Colonic mucosa (tissue), 4 donors: ENCODE results near the gene ARID3A. TPM values are rescaled to one million over a fixed set of nuclear protein-coding genes. Genes with fewer than 3 reads are reported as not detected.

Source experiments
- DNase-seq: peaks from one replicate; pipeline ENCODE4 v3.0.0-alpha.2; 2020
- H3K27ac ChIP-seq: fragments of 200-600 bp; one replicate; pipeline ENCODE4 v1.8.0; 2021
- H3K27me3 ChIP-seq: fragments of 200-600 bp; one replicate; pipeline ENCODE4 v1.8.0; 2021
- H3K36me3 ChIP-seq: fragments of 200-600 bp; one replicate; pipeline ENCODE4 v1.8.0; 2021
- H3K4me1 ChIP-seq: fragments of 200-600 bp; one replicate; pipeline ENCODE4 v1.8.0; 2021; ENCODE audit warnings: mild to moderate bottlenecking
- H3K4me3 ChIP-seq: fragments of 200-600 bp; one replicate; pipeline ENCODE4 v1.8.0; 2021
- H3K9ac ChIP-seq, 2 donors: one replicate each; pipeline ENCODE4 v1.7.0; 2013; ENCODE audit warnings: control low read depth in 2 of 2, low read depth in 2 of 2, low read length in 2 of 2
- H3K9me3 ChIP-seq: fragments of 200-600 bp; one replicate; pipeline ENCODE4 v1.8.0; 2021
- intact Hi-C: fragments of 100-400 bp; cut with DNase I; formaldehyde crosslinking; loops from one replicate; pipeline ENCODE4 v1.14.1; 2022
- total RNA-seq, 2 donors: library from RNA; stranded (reverse); fragmentation: NEBNext Ultra II Directional in 1 of 2; extraction: Animal tissue kit (Norgen Biotek cat#: 25700) in 1 of 2; gene quantifications; one replicate each; pipeline ENCODE4 v1.2.1, GENCODE V29; 2021
- TF ChIP-seq, protein P1 (sequence below): fragments of 200-600 bp; IDR thresholded peaks from one replicate; pipeline ENCODE4 v1.8.0; 2022; ENCODE audit warnings: antibody characterized with exemption, mild to moderate bottlenecking
- donor health status: healthy.
- donor health status: DM: no; HTN: no; CAD: no.
- donor health status: DM: no; HTN: no; CAD: no.

ARID3A gene
- total RNA-seq, 2 donors from 2014 or later: 8.7 to 13.0 TPM

- H3K27ac ChIP-seq: no peak overlapping the region
- H3K36me3 ChIP-seq: peaks cover 22% of the 10 kb centered on the region
- no peaks in the 10 kb centered on the region for H3K9me3 ChIP-seq
- TF ChIP-seq, protein P1, sequence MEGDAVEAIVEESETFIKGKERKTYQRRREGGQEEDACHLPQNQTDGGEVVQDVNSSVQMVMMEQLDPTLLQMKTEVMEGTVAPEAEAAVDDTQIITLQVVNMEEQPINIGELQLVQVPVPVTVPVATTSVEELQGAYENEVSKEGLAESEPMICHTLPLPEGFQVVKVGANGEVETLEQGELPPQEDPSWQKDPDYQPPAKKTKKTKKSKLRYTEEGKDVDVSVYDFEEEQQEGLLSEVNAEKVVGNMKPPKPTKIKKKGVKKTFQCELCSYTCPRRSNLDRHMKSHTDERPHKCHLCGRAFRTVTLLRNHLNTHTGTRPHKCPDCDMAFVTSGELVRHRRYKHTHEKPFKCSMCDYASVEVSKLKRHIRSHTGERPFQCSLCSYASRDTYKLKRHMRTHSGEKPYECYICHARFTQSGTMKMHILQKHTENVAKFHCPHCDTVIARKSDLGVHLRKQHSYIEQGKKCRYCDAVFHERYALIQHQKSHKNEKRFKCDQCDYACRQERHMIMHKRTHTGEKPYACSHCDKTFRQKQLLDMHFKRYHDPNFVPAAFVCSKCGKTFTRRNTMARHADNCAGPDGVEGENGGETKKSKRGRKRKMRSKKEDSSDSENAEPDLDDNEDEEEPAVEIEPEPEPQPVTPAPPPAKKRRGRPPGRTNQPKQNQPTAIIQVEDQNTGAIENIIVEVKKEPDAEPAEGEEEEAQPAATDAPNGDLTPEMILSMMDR: no peak
- H3K9ac ChIP-seq: no peak overlapping the region
- no peak for DNase-seq
- intact Hi-C loops: no loop called here
- H3K27me3 ChIP-seq: no peaks in the 10 kb centered on the region
- peaks cover 25% of the 10 kb centered on the region for H3K4me1 ChIP-seq
- no peak overlapping the region for H3K4me3 ChIP-seq
These were observed 87.4 kb downstream of the ARID3A start for GRCh38 chr19:1013218-1013617.

DNA sequence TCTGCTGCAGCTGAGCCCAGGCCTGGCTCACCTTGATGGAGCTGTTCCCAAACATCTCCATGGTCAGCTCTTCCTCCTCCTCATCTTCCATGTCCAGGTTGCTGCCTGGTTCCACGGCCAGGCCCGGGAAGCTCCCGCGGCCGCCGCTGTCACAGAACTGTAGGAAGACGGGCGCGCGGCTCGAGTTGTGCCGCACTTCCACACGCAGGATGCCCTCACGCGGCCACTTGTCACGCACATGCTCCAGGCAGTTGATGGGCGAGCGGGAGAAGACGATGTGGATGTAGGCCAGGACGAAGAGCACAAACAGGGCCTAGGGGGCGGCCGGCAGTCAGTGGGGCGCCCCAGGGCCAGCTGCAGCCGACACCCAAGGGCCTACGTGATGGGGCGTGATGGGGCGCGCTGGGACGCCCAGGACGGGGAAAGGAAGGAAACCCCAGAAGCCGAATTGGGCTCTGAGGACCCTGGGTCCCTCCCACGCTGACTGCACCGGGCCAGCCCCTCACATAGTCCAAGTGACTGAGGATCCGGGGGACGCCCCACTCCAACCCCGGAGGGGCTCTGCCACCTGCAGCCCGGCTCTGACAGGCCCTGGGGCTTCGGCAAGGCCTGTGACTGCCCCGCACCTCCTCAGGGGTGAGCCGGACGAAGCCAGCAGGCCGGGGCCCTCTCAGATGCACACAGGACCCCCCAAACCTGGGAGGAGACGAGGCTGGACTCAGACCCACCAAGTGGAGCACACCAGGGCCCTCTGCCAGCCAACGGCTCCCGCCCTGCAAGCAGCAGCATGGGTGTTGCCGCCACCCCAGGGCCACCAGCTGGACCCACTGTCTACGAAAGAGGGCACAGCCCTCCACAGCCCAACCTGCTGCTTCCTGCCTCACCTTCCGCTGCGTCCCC is 88.6 kb downstream of the ARID3A start:
- no peaks in the 10 kb centered on the region for H3K9me3 ChIP-seq
- no peaks in the 10 kb centered on the region for H3K27me3 ChIP-seq
- H3K4me1 ChIP-seq: peaks cover 37% of the 10 kb centered on the region
- no peak overlapping the region for H3K4me3 ChIP-seq
- TF ChIP-seq, protein P1: no peak
- H3K9ac ChIP-seq: no peak overlapping the region
- H3K36me3 ChIP-seq: peaks cover 22% of the 10 kb centered on the region
- no peak for DNase-seq
- intact Hi-C loops: no loop called here
- H3K27ac ChIP-seq: no peak overlapping the region

DNA sequence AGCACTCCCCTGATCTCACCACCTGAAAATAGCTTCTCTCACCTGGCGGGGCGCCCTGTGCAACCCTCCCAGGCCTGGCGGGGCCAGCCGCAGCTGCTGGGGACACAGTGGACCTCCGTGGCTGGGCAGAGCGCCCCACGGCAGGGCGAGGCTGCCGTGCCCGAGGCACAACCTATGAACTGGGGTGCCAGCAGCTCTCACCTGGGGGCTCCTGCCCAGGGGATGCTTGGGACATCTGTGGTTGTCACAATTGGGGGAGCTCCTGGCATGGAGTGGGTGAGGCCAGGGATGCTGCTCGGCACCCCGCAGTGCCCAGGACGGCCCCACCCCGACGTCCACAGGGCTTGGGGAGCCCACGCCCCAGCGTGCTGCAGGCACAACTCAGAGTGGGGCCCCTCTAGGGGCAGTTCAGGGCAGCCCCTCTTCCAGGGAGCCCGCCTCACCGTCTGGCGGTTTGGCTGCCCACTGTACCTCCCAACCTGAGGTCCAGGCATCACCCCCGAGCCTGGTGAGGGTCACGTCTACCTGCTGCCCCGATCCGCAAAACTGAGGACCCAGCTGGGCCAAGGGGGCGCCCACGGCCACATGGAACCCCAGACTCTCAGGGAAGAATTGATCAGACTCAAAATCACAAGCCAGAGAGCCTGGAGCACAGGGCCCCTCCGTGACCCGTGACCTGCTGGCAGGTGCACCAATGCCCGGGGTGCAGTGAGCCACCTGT is 89.4 kb downstream of the ARID3A start:
- intact Hi-C loops: no loop called here
- no peak for DNase-seq
- Histone ChIP-seq H3K9ac (no peak overlapping the region), H3K36me3 (peaks cover 19% of the 10 kb centered on the region), H3K4me3 (no peak overlapping the region), H3K4me1 (peaks cover 41% of the 10 kb centered on the region), H3K27ac (no peak overlapping the region), H3K9me3 (no peaks in the 10 kb centered on the region), H3K27me3 (no peaks in the 10 kb centered on the region)
- TF ChIP-seq, protein P1: no peak

- peak overlapping the region; percentile 63 for H3K27ac ChIP-seq
- H3K9me3 ChIP-seq: no peaks in the 10 kb centered on the region
- H3K4me3 ChIP-seq: no peak overlapping the region
- H3K9ac ChIP-seq: no peak overlapping the region
- TF ChIP-seq, protein P1: no peak
- peaks cover 11% of the 10 kb centered on the region for H3K36me3 ChIP-seq
- intact Hi-C loops: no loop called here
- no peak for DNase-seq
- H3K4me1 ChIP-seq: peaks cover 41% of the 10 kb centered on the region
- H3K27me3 ChIP-seq: no peaks in the 10 kb centered on the region
These were observed 90.2 kb downstream of the ARID3A start for GRCh38 chr19:1015782-1016646.

GRCh38 chr19:1016647-1017114 is 90.8 kb downstream of the ARID3A start:
- H3K4me3 ChIP-seq: no peak overlapping the region
- H3K36me3 ChIP-seq: peaks cover 4% of the 10 kb centered on the region
- H3K9ac ChIP-seq: peak overlapping the region in 1 of 2 donors; percentile 38
- peak; percentile 52 for DNase-seq
- no peaks in the 10 kb centered on the region for H3K9me3 ChIP-seq
- H3K27me3 ChIP-seq: no peaks in the 10 kb centered on the region
- TF ChIP-seq, protein P1: no peak
- peaks cover 41% of the 10 kb centered on the region for H3K4me1 ChIP-seq
- intact Hi-C loops: no loop called here
- peak overlapping the region; percentile 63 for H3K27ac ChIP-seq
